Stimulated activated CD4-positive, alpha-beta T cell treated with anti-CD3 and anti-CD28 coated beads, Interleukin-2, amount 100 ng/mL, for 24 hours (primary cell): ENCODE results near the gene DGCR6.
"Not testable (repeated sequence)": the region's sequence is repeated elsewhere in the genome, so short reads cannot be mapped to it uniquely, and the experiment has no call there.

Experiments
- DNase-seq, 2 donors: peaks; one replicate each; pipeline ENCODE4 v3.0.0-alpha.2; 2020

DGCR6 gene

GRCh38 chr22:18931905-18932652, 26.0 kb downstream of the DGCR6 start:
- DNase-seq = no peak

GRCh38 chr22:18933914-18934313, 27.8 kb downstream of the DGCR6 start:
- no peak for DNase-seq

- DNase-seq = not testable (repeated sequence)
Measured at GRCh38 chr22:18934688-18935087, 28.6 kb downstream of the DGCR6 start.

- DNase-seq = no peak
Measured at GRCh38 chr22:18935889-18936529, 29.9 kb downstream of the DGCR6 start, which contains the start of gene PRODH. Gene PRODH, minus strand, starts transcription at chr22:18936293. Its CDS starts 6 bp downstream, at chr22:18936287.

GRCh38 chr22:18938691-18939090, 32.6 kb downstream of the DGCR6 start:
- DNase-seq = not testable (repeated sequence)

- not testable (repeated sequence) for DNase-seq
Measured at GRCh38 chr22:18947105-18947504, 41.0 kb downstream of the DGCR6 start.

- no peak for DNase-seq
Measured at GRCh38 chr22:18947905-18948304, 41.8 kb downstream of the DGCR6 start.

GRCh38 chr22:18950141-18950540, 44.0 kb downstream of the DGCR6 start:
- DNase-seq = no peak

- no peak for DNase-seq
Measured at GRCh38 chr22:18952022-18952421, 45.9 kb downstream of the DGCR6 start.

GRCh38 chr22:18953128-18953527, 47.0 kb downstream of the DGCR6 start:
- not testable (repeated sequence) for DNase-seq

GRCh38 chr22:18954303-18954989, 48.3 kb downstream of the DGCR6 start:
- DNase-seq = peak; percentile 65 to 72

- no peak for DNase-seq
Measured at GRCh38 chr22:18954990-18955571, 49.0 kb downstream of the DGCR6 start.

- no peak for DNase-seq
Measured at GRCh38 chr22:18955696-18956095, 49.6 kb downstream of the DGCR6 start.

GRCh38 chr22:18956121-18956895, 50.2 kb downstream of the DGCR6 start:
- DNase-seq = not testable (repeated sequence)

GRCh38 chr22:18956956-18957355, 50.8 kb downstream of the DGCR6 start:
- DNase-seq = not testable (repeated sequence)

GRCh38 chr22:18957621-18958320, 51.7 kb downstream of the DGCR6 start:
- DNase-seq = not testable (repeated sequence)

GRCh38 chr22:18958321-18958705, 52.2 kb downstream of the DGCR6 start:
- DNase-seq = not testable (repeated sequence)

- not testable (repeated sequence) for DNase-seq
Measured at GRCh38 chr22:18958738-18959137, 52.6 kb downstream of the DGCR6 start.

GRCh38 chr22:18959266-18959665, 53.1 kb downstream of the DGCR6 start:
- DNase-seq = not testable (repeated sequence)

GRCh38 chr22:18959741-18960140, 53.6 kb downstream of the DGCR6 start:
- DNase-seq = not testable (repeated sequence)

- DNase-seq = not testable (repeated sequence)
Measured at GRCh38 chr22:18960166-18960820, 54.2 kb downstream of the DGCR6 start.
